ENCODE data around the gene AGO4. TPM values are rescaled to one million over a fixed set of nuclear protein-coding genes. Genes with fewer than 3 reads are reported as not detected.

AGO4 gene
- total RNA-seq, 1 experiment from 2014 or later, result 6.1 TPM

DNA sequence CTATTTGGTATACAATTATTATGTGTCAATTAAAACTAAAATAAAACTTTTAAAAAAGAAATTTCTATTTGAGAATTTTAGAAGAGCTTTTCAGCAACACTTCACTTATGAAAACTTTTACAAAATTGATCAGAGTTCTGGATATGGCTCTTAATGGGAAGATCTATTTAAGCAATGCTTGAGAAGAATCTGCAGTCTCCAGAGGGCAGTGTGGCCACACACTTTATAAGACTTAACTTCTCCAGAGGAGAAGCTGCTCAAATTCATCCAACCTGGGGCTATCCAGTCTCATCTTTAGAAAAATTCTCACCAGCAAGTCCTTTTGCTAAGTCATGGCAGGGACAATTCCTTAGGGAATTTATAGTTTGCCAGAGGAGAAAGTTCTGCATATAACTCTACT is 50.0 kb downstream of the AGO4 start:
- peak; percentile 74 for ATAC-seq
- ChIA-PET CTCF (no interaction called here), POLR2A (no interaction called here), RAD21 (ENCODE audit: low non-redundant PET in 1 of 2, low total read pairs in 2 of 2, uncharacterized antibody in 2 of 2, unreplicated experiment in 2 of 2) (interaction anchor here in 1 of 2 experiments (1.2 kb wide), 1 partner anchor 277 kb away, joined by 3 read pairs; no protein-coding TSS in a partner anchor)
- Histone ChIP-seq H3K4me1 (ENCODE audit: control insufficient read depth in 1 of 2, insufficient read depth in 2 of 2, low read length in 2 of 2) (no peaks in the 10 kb centered on the region), H3K9me2 (ENCODE audit: insufficient read depth) (no peaks in the 10 kb centered on the region), H3K27ac (ENCODE audit: low read depth, low read length) (no peak overlapping the region), H3K9ac (ENCODE audit: low read length) (no peak overlapping the region), H2AFZ (ENCODE audit: low read depth, low read length, poor library complexity, severe bottlenecking) (no peak overlapping the region), H4K20me1 (ENCODE audit: insufficient read depth) (no peaks in the 10 kb centered on the region), H3K9me3 (ENCODE audit: control insufficient read depth in 1 of 2, insufficient read depth in 1 of 2, low read depth in 1 of 2, low read length in 2 of 2) (no peaks in the 10 kb centered on the region), H3K4me3 (replicated peaks in 1 of 2; ENCODE audit: low read depth in 1 of 2, low read length in 2 of 2) (no peak overlapping the region), H3K4me2 (ENCODE audit: low read length) (no peak overlapping the region), H3K27me3 (ENCODE audit: insufficient read depth, low read length) (no peaks in the 10 kb centered on the region), H3K79me2 (ENCODE audit: insufficient read depth, low read length) (no peaks in the 10 kb centered on the region), H3K36me3 (ENCODE audit: control insufficient read depth in 1 of 2, insufficient read depth in 2 of 2, low read length in 2 of 2) (no peaks in the 10 kb centered on the region)
- DNase-seq (ENCODE audit: low read depth, low spot score), result peak; percentile 10
- TF ChIP-seq RAD21 (IDR thresholded peaks at IDR 0.05; ENCODE audit: low read depth), result peak; percentile 50
- TF ChIP-seq CEBPB (IDR thresholded peaks at IDR 0.05; ENCODE audit: low read depth), result no peak
- TF ChIP-seq POLR2AphosphoS5 (IDR thresholded peaks at IDR 0.05; ENCODE audit: low read depth, low read length), result no peak
- TF ChIP-seq, protein P1, sequence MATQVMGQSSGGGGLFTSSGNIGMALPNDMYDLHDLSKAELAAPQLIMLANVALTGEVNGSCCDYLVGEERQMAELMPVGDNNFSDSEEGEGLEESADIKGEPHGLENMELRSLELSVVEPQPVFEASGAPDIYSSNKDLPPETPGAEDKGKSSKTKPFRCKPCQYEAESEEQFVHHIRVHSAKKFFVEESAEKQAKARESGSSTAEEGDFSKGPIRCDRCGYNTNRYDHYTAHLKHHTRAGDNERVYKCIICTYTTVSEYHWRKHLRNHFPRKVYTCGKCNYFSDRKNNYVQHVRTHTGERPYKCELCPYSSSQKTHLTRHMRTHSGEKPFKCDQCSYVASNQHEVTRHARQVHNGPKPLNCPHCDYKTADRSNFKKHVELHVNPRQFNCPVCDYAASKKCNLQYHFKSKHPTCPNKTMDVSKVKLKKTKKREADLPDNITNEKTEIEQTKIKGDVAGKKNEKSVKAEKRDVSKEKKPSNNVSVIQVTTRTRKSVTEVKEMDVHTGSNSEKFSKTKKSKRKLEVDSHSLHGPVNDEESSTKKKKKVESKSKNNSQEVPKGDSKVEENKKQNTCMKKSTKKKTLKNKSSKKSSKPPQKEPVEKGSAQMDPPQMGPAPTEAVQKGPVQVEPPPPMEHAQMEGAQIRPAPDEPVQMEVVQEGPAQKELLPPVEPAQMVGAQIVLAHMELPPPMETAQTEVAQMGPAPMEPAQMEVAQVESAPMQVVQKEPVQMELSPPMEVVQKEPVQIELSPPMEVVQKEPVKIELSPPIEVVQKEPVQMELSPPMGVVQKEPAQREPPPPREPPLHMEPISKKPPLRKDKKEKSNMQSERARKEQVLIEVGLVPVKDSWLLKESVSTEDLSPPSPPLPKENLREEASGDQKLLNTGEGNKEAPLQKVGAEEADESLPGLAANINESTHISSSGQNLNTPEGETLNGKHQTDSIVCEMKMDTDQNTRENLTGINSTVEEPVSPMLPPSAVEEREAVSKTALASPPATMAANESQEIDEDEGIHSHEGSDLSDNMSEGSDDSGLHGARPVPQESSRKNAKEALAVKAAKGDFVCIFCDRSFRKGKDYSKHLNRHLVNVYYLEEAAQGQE (IDR thresholded peaks at IDR 0.05; ENCODE audit: low read depth), result no peak
- TF ChIP-seq, protein P2, sequence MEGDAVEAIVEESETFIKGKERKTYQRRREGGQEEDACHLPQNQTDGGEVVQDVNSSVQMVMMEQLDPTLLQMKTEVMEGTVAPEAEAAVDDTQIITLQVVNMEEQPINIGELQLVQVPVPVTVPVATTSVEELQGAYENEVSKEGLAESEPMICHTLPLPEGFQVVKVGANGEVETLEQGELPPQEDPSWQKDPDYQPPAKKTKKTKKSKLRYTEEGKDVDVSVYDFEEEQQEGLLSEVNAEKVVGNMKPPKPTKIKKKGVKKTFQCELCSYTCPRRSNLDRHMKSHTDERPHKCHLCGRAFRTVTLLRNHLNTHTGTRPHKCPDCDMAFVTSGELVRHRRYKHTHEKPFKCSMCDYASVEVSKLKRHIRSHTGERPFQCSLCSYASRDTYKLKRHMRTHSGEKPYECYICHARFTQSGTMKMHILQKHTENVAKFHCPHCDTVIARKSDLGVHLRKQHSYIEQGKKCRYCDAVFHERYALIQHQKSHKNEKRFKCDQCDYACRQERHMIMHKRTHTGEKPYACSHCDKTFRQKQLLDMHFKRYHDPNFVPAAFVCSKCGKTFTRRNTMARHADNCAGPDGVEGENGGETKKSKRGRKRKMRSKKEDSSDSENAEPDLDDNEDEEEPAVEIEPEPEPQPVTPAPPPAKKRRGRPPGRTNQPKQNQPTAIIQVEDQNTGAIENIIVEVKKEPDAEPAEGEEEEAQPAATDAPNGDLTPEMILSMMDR (IDR thresholded peaks at IDR 0.05 in 2 of 3, conservative IDR thresholded peaks at IDR 0.05 in 1 of 3; ENCODE audit: borderline replicate concordance in 1 of 3, insufficient read depth in 1 of 3, low read depth in 2 of 3, low read length in 2 of 3), result peak; percentile 15 to 37 (median 29); a peak in 3 of 6 replicates
- TF ChIP-seq, protein P3, sequence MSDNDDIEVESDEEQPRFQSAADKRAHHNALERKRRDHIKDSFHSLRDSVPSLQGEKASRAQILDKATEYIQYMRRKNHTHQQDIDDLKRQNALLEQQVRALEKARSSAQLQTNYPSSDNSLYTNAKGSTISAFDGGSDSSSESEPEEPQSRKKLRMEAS (IDR thresholded peaks at IDR 0.05), result no peak
- no peak for TF ChIP-seq TCF7L2 (IDR thresholded peaks at IDR 0.05; ENCODE audit: borderline replicate concordance, extremely low read depth, insufficient read depth, insufficient read length)
- TF ChIP-seq CBX3 (IDR thresholded peaks at IDR 0.05; ENCODE audit: low read depth), result no peak
- intact Hi-C loops (cut with micrococcal nuclease), result loop anchor here (10.0 kb wide), 1 partner anchor 227 kb away; the partner anchor contains the start of genes ADPRS and TEKT2
- BruUV-seq (replicated peaks), result no TSS peak
